HS-27A (cell line): ENCODE data around the gene RIMS3.

Experiments used
- DNase-seq: peaks from one replicate; pipeline ENCODE4 v3.0.0-alpha.2; 2012; ENCODE audit warnings: low read depth, missing footprints

The RIMS3 gene

DNA sequence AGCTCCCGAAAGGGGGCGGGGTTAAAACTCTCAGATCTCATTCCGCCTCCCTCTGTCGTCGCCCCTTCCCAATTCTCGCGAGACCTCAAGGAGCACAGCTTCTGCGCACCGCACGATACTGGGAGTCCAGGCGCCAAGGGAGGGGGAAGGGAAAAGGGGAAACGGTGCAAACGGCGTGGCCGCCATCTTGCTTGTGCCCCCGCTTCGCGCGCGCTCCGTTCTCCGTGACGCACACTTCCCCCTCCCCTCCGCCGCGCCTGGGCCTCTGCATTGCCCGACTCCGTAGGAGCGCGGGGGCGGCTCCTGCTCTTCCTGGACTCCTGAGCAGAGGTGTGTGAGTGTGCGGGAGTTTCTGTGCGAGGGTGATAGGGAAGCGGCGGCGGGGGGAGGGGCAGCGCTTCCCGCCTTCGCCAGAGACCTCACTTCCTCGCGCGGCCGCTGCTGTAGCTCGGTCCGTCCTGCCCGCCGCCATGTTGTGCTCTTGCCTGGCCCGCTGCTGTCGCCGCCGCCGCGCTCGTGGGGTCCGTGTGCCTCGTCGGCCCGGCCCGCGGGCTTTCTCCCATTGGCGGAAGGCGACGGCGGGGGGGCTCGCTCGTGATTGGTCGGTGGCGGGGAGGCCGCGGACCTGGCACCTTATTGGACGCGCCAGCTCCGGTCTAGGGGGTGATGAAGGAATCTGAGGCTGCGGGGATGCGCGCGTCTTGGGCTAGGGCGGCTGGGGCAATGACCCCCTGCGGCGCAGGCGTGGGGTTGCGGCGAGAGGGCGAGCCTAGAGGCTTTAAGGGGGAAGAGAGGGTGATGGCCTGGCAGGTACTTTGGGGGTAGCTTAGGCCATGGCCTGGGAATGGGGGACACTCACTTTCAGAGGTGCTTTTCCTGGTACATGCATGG, 26.3 kb upstream of the RIMS3 start, which contains the start of gene NFYC:
NFYC (plus strand) TSS at position 167 of the 891 bp plus-strand sequence. CDS start 47,140 bp downstream, outside the sequence.
- peak; percentile 99 for DNase-seq

DNA sequence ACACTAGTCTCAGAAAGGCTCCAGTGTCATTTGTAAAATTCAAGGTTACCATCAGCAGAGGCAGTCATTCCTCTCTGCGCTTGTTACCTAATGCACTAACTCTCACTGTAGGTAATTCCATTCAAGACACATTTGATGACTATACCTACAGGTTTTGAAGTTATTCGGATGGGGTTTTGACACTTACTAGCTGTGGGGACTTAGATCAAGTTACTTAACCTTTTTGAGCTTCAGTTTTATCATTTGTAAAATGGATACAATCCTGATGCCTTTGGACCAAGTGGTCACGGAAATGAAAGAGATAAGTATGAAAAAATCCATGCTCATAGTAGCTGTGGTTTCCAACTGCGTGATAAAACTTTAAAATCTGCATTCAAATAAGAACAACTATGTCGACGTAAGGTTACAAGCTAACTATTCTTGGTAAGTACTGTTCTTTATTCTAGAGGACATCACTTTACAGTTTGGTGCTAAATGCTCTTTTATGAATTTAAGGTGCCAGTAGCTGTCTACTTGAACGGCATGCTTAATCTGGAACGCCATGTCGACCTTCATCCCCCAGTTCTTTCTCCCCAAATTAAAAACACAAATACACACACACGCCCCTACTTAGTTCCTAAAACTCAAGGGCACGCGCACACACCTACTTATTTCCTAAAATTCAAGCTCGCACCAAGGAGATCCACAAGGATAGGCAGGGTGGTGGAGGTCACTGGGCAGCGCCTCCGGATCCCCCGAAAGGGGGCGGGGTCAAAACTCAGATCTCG, 25.5 kb upstream of the RIMS3 start:
- DNase-seq: no peak

DNA sequence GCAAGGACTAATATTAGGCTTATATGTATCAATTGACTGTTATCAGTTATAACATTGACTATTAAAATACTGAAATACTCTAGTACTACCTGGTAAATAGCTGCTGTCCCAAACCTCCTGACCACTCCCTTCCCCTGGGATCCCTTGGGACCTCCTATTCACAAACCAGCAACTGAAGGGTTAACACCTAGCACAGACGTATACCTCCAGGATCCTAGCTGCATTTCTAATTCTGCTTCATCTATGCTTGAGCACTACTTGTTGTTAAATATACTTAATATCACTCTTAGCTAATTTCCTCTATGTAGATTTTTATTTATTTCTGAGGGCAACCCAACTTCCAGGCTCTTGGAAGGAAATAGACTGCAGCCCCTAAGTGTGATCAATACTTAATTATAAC, 24.3 kb upstream of the RIMS3 start:
- no peak for DNase-seq

DNA sequence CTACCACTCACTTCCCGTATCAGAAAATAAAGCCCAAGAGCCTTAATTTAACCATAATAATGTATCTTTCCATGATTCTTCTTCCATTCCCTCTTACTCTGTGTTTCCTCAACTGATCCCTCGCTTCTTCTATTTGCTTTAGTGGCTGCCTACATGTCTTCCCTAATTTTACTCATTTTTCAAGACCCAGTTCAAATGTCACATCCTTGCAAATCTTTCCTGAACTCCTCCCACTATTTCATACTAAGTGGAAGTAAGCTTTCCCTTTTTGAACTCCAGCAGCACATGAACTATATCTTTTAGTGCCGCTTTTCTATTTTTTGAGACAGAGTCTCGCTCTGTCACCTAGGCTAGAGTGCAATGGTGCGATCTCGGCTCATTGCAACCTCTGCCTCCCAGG, 22.2 kb upstream of the RIMS3 start:
- DNase-seq: no peak

DNA sequence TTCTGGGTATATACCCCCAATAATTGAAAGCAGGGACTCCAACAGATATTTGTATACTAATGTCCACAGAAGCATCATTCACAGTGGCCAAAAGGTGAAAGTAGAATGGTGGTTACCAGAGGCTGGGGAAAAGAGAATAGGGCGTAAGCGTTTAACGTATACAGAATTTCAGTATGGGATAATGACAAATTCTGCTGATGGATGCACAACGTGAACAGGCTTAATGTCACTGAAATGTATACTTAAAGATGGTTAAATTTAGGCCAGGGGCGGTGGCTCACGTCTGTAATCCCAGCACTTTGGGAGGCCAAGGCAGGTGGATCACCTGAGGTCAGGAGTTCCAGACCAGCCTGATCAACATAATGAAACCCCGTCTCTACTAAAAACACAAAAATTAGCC, 21.6 kb upstream of the RIMS3 start:
- no peak for DNase-seq

DNA sequence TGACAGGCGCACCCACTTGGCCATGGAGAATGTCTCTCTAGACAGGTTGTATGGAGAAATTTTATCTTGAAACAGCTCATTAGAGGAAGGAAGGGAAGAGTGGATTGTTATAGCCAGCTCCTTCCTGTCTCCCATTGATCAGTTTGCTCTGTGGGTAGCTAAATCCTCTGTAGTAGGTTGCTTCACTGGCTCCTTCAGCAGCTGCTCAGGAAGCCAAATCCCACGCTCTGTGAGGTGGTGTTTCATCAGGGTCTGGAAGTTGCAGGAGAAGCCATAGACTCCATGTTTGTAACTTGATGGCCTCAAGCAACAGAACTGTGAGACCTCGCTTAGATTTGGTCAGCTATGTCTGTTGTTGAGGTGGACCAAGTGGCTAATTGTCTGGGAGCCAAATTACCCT, 19.2 kb upstream of the RIMS3 start:
- DNase-seq: no peak

DNA sequence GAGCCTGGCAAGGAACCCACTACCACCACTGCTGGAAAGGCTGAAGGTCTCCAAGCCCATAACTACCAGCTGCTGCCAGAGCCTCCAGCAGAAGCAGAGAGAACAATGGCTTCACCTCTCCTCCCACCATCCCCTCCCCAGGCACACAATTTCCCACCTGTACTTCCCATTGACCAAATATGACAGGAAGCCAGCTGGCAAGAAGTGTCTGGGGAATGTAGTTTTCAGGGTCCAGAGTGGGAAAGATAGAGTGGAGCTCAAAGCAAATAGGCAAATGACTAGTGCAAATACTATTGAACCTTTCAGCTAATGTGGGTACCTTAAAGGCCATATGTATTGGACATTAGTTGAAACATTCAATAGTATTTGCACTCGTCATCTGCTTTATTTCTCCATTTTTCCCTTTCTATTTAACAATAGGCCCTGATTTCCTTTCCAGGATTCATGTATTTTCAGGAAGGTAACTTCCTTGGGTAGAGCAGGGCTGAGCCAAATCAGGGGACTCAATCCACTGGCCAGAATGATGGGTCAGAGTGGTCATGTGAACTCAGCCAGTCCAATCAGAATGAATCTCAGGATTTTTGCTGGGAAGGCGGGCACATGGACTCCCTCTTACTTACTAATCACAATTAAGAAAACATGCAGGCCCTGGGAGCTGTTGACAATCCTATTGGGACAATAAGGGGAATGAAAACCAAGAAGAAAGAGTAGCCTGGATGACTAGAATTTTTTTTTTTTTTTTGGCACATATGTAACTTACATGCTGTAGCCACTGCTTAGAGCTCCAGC, 13.9 kb upstream of the RIMS3 start:
- DNase-seq: no peak

DNA sequence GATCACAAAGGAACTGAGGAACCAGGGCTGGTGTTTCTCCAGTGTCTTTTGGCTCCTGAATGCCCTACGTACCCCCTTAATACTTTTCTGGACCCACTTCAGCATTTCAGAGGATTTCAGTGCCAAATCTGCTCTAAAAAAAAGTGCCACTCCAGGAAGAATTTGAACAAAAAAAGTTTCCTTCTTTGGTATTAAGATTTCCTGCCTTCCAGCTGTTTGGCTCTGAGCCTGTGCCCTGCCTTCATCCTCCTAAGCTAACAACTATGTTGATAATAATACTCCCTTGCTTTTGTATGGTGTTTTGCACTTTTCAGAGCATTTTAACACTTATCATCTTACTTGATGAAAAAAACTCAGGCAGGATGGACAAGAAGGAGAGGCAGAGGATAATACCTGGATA, 11.0 kb upstream of the RIMS3 start:
- DNase-seq: no peak

DNA sequence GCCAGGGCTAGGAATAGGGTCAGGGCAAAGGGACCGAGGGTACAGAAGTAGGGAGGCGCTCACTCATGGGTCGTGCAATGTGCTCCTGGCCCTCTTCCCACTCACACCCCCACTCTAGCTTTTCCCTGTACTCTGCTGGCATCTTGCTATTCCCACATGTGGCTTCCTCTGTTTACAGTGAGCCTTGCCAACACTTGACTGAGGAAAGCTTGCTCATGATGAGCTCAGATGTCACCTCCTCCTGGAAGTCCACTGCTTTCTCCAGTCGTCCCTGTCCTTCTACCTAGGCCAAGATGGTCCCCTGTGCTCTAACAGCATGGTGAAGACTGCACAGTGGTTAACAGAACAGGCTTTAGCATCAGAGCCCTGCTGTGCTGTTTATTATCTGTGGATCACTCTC, 8.0 kb upstream of the RIMS3 start:
- DNase-seq: no peak

DNA sequence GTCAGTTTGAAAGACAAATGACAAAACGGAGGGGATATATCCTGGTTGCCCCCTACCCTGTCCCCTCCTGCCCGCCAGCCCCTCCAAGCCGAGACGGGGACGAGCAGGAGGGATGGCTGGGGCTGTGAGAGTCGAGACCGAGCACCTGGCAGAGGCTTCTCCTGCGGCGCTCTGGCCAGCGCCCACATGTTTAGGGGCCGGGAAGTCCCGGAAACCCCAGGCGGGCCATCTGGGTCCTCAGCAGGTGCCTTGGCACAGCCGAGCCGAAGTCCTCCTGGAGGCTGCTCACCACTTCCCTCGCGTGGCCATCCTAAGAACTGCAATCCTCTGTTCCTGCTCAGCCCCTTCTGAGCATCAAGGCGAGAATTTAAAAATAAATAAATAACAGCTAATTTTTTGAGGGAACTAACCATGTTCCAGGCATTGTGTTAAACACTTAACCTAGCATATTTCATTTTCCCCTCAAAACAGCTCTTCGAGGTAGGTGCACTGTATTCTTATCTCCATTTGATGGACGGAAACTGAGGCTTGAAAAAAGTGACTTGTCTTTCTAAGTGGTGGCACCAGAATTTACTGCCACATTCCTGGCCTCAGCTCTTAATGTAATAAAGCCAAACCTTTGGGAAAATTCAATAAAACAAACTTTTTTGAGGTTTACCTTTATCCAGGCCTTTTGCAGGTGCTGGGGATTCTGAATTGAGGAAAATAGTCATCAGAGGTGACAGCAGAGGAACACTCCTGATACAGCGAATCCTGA, 3.5 kb upstream of the RIMS3 start:
- DNase-seq: peak; percentile 17

DNA sequence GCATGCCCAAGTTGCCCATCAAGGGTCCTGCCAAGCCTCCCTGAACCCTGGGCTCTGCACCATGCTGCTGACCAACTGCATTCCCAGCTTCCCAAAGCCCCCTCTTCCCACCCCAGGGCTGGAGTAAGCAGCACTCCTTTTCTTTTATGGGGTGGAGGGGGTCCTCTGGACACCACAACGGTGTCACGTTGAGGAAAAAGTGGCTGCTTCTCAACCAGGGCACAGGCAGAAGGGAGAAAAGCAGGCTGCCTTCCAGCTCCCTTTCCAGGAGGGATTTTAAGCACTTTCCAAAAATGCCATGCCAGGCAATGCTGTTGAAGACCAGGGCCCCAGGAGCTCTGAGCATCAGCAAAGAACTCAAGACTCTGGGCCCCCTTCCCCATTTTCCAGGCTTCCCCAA, 691 bp downstream of the RIMS3 start:
- DNase-seq: no peak

DNA sequence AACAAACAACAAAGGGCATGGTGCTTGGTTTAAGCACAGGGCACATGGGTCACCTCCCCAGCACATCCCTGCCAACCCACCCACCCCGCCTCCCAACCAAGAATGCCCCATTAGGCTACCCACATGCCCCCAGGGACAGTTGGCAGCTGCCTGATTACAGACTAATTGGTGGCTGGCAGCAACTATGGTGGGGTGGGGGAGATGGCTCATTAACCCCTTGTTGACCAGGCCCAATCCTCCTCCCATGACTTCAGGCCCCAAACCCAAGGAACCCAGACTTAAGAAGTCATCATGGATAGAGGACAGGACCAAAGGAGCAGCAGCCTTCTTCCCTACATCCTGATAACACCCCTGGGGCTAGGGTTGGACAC, 1.3 kb downstream of the RIMS3 start:
- DNase-seq: no peak

DNA sequence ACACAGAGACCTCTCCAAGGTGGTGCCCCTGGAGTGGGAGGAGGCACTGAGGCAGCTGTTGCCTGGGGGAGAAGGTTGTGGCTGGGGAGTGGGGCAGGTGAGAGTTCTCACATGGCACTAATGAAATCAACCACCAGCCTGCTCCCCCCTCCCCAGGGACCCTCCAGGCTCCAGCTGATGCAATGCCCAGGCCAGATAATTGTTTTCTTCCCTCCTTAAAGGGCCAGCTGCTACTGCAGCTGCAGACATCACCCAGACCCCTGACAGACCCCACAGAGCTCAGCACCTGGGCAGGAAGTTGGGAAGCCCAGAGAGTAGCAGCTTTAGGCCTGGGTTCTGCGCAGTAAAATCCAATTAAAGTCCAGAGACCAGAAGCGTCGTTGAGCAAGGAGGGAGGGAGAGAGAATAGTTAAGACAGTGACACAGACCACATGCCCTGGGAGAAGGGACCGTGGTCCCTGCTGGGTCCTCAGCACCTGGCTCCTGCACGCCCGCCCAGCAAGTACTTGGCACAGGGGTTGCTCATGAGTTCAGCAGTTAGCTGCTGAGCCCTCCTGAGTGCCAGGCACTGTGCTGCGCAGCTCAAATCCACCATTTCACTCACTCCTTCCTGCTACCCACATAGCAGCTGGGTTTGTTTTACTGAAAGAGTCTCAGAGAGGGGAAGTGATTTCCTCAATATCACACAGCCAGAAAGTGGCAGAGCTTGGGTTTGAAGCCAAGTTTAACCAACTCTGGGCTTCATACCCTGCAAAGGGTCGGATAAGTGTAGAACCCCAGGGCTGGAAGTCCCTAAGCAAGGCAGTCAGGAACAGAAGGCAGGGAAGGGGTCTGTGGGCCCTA, 1.9 kb downstream of the RIMS3 start:
- DNase-seq: no peak

DNA sequence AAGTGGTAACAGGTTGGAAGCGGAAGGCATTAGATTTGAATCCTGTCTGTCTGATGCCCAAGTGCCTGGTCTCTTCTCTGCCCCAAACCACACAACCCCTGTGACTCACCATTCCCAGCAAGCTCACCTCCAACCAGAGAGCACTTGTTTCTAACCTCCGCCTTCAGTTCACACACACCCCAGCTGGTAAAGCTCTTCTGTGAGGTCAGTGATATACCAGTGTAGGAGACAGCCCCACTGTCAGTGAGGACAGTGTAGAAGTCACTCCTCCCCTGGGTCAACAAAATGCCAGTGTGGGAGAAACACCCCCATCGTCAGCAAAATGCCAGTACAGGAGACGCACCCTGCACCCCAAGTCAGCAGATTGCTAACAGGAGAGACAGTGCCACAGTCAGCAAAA, 2.6 kb downstream of the RIMS3 start:
- no peak for DNase-seq

DNA sequence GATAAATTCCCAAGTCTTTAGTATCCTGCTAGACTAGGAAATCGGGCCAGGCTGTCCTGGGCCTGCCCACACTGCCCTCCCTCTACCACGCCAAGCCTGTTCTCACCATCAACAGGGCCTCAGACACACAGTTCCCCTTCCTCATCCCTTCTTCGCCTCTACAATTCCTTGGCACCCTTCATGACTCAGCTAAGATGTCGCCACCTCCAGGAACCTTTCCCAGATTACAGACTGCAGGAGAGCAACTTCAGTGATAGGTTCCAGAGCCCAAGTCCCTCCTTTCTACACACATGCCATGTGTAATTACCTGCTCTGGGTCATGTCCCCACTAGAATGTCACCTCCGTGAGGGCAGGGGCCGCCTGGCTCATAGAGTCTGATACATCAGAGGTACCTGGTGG, 3.3 kb downstream of the RIMS3 start:
- no peak for DNase-seq

DNA sequence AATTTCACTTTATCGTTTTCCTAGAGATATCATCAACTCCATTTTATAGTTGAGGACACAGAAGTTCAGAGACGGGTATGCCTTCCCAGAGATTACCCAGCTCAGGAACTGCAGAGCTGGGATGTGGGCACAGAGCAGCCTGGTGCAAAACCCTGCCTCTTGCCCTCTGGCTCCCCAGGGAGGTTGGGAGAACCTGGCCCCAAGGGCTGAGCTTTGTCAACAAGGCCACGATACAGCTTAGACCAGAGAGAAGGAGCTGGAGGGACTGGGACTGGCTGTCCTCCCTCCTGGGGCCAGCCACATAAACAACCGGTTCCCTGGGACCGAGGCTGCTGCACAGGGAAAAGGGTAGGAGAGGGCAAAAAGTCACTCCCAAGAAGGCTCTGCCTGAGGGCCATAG, 3.8 kb downstream of the RIMS3 start:
- DNase-seq: no peak

DNA sequence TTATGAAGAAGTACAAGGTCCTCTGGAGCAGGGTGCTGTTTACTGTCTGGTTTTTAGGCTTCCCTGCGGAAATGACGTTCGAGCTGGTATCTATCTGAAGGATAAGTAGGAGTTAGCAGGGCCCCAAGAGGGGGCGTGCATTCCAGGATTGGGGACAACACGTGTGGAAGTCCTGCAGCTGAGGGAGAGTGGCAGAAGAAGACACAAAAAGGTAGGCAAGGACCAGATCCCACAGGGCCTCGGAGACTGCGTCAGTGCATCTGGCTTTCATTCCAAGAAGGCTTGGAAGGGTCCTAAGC, 5.9 kb downstream of the RIMS3 start:
- DNase-seq: no peak

DNA sequence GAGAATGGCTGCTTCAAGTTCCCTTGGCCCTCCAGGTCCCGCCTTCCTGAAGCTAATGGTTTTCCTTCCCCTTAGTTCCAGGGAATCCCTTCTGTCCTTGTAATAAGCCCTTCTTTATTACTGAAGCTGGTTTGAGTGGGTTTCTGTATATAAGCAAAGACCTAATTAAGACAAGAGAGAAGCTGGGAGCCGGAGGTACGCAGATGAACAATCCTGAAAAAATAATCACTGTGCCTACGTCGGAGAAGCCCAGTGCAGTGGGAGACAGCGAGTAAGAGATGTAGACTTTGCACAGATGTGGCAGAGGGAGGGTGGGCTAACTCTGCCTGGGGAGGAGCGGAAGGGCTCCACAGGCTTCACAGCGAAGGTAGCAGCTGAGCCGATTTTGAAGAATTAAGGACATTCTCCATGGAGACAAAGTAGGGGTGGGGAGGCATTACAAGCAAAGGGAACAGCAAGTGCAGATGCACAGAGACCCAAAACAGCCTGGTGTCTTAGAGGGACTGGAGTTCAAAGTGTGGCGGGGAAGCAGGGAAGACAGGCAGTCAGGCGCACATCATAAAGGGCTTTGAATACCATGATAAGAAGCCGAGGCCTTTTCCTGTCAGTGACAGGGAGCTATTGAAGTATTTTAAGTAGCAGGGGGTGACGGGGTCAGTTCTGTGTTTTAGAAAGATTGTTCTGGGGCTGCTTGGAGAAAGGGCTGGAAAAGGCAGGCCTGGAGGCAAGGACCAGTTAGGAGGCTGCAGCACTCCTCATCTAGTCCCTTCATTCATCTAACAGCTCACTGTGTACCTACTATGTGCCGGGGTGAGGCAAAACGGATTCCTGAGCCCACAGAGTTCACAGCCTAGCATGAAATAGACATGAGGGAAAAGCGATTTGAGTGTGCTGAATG, 6.5 kb downstream of the RIMS3 start:
- DNase-seq: no peak

DNA sequence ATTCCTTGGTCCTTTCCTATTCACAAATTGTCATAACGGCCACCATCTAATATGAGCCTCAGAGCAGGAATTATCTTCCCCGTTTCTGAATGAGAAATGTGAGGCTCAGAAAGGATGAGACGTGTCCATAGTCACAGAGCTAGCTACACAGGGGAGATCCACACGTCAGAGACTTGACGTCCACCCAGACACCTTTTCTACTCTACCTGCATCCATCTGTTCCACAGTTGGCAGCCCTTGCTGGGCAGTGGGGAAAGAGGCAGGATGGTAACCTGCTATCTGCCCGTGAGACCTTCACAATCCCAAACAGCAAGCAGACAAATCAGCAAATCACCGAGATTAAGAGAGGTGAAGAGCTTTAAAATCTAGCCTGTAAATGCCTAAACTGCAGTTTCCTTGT, 8.4 kb downstream of the RIMS3 start:
- no peak for DNase-seq
